ENCODE data around the gene PLA1A. TPM values are rescaled to one million over a fixed set of nuclear protein-coding genes. Genes with fewer than 3 reads are reported as not detected.

PLA1A gene
- total RNA-seq, 1 donor from 2014 or later: 5.1 TPM

DNA sequence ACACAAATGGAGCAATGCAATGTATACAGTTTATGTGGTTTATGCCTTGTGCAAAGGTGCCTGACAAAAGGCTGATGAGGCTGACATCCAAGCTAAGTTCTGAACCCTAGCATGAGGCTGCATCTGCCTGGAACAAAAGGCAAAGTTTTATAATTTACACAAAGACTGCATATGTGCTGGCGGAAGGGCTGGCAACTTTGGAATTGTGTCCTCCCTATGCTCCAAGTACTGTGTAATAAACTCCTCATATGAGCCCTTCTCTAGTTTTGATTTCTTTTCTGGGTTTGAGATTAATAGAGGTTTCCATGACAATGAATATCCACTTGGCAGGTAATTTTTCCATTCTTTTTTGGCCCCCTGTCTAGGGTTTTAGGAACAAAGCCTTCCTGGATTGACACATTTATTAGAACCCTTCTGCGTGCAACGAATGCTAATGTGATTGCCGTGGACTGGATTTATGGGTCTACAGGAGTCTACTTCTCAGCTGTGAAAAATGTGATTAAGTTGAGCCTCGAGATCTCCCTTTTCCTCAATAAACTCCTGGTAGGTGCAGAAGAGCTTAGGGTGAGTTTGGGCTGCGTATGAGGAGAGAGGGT is 10.8 kb downstream of the PLA1A start:
- no peak for DNase-seq (ENCODE audit: low read depth)

DNA sequence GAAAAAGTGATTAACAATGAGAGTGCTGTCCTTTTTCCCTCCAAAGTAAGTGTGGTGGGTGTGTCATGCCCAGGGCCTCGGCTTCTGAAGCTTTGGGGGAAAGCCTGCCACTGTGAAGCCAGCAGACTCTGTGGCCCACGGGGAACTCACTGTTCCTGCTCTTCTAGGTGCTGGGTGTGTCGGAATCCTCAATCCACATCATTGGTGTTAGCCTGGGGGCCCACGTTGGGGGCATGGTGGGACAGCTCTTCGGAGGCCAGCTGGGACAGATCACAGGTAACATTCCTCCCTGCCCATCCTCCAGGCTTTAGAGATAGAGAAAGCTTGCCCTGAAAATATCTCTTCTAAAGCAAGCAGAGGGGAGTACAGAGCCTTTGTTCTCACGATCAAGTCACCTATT is 11.6 kb downstream of the PLA1A start:
- DNase-seq (ENCODE audit: low read depth): no peak

DNA sequence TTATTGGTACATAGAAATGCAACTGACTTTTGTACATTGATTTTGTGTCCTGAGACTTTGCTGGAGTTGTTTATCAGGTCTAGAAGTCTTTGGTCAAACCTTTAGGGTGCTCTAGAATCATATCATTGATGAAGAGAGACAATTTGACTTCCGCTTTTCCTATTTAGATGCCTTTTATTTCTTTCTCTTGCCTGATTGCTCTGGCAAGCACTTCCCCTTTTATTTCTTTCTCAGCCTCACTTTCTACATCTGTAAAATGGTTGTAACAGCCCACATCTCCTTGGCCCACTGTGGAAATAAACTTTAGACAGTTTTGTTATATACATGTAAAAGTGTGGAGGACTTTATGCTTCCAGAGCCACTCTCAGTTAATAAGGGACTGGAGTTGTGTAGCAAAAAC is 14.0 kb downstream of the PLA1A start:
- no peak for DNase-seq (ENCODE audit: low read depth)

DNA sequence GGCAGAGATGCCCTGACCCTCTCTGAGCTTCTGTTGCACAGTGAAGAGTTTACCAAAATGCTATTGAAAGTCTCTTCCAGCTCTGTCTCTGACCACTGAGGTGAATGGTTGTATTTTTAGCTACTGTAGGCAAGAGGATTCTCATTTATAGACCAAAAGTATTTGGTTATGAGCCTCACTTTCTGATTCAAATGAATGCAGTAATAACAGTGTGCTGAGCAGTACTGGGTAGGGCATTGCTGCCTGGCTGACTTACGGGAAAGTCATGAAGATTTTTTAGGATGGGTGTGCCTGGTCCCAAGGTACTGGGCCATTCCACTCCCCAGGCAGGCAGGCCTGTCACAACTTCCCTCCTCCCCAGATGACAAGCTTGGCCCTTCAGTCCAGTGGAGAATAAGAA is 15.5 kb downstream of the PLA1A start:
- no peak for DNase-seq (ENCODE audit: low read depth)

DNA sequence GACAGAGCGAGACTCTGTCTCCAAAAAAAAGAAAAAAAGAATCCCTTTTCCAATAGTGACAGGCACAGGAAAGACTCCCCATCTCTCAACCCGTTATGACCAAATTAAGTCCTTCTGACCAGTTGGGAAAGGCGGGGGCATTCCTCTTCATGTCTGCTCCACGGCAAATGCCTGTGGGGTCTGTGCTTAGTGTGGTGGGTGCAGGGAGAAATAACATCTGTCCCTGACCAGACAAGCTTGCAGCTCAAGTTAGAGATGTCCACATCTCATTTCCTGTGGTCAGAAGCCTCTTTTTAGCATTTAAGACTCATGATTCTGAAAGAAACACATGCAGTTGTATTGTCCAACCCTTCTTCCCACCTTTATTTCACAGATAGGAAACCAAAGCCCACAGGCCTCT is 16.2 kb downstream of the PLA1A start:
- no peak for DNase-seq (ENCODE audit: low read depth)

DNA sequence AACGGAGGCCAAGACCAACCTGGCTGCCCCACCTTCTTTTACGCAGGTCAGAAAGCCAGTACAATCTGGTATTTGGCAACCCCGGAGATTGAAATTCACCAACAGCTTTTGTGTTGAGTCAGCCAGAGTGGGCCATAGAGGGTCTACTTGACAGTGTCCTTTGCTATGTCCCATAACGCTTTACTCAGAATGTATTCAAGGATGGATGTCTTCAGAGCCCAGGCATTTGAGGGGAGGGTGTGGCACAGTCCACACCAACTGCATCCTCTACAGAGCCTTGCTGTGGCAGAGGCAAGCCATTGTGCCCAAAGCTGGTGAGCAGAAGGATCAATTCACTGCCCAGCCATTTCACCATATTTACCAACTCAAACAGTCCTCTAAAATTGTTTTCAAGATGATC is 18.4 kb downstream of the PLA1A start:
- DNase-seq (ENCODE audit: low read depth): no peak

DNA sequence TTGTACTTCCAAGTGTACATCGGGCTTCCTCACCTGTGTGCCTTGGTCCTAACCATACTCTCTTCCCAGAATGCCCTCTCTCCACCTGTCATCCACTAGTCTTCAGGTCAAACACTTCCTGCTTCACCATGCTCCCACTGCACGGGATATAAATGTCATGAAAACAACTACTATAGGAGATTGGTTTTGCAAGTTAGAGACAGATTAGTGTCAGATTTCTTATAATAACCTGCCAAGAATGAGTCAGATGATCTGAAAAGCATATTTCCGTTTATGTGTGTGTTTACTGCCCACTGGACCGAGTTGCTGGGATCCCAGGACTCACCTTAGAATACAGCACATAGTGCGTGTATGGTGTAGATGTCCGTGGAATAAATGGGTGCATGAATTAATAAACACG is 21.4 kb downstream of the PLA1A start:
- no peak for DNase-seq (ENCODE audit: low read depth)

DNA sequence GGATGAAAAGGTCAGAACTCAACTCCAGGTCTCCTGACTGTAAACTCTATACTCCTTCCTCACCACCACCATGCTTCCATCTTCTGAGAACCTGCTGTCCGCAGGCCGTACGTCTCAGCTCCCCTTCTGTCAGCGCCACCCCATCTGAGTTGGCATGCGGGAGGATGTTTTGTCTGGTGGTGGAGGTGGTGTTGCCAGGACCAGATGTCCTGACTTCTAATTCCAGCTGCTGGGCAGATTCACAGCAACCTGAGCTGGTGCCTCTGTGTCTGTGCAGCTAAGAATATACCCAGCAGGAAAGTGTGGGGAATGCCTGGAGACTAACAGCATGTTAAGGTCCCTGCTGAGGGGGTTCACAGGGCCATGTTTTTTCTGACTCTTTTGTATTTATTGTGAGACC is 23.2 kb downstream of the PLA1A start:
- no peak for DNase-seq (ENCODE audit: low read depth)

DNA sequence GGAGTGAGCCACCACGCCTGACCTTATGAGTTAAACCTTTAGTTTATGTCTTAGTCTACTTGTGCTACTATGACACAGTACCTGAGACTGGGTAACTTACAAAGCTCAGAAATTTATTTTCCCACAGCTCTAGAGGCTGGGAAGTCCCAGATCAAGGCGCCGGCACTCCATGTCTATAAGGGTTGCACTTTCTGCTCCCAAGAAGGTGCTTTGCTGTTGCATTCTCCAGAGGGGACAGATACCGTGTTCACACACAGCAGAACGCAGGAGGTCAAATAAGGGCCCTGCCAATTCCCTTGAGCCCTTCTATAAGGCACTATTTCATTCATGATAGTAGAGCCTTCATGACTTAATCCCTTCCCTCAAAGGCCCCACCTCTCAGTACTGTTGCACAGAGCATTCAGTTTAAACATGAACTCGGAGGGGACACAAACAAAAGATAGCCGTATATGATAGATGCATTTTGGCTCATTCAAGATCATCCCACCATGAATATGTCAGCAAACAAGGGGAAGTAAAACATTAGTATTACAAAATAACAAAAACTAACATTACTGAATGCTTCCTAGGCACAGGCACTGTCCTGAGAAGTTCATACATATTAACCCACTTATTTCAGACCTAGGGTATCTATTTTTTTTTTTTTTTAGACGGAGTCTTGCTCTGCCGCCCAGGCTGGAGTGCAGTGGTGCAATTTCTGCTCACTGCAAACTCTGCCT is 26.5 kb downstream of the PLA1A start:
- DNase-seq (ENCODE audit: low read depth): no peak

DNA sequence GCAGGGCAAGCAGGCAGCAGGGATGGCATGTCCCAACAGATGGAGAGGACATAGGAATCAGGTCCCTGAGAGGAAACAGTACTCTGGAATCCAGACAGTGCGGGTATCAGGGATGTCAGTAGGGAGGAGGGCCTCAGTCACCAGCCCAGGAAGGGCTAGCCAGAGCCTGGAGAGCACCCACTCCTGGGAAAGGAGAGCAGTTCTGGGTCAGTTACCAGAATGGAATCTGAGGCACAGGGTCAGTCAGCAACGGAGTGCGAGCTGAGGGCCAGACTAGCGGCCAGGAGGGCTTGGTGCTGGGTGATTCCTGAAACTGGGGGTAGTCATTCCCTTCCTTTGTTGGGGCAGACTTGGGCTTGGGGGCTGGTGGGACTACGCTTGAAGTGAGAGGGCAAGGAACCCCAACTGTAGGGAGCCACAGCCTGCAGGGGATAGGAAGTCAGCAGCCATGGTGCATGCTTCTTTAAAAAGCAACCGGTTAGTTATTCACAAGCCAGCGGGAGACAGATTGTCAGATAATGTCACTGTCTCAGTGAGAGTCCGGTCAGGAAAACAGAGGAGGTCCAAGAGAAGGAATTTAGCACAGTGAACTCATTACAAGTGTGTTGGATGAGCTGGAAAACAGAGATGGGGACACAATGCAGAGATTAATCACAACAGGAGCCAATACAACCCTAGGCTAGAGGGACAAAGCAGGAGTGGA is 27.9 kb downstream of the PLA1A start:
- no peak for DNase-seq (ENCODE audit: low read depth)

DNA sequence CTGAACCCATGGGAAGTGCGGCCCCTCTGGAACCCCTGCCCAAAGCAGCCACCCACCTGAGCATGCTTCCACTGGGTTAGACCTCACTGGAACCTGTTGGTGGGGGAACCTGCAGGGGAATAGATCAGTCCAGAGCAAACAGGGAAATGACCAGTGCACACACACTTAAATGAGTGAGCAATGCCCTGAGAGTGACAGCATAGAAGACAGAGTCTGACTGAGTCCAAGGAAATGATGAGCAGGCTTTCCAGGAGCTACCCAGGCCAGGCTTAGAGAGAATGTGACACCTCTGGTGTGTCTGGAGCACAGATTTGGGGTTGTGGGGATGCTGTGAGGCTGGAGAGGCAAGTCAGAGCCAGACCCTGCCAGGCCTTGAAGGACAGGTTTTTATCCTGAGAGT is 28.5 kb downstream of the PLA1A start:
- DNase-seq (ENCODE audit: low read depth): no peak

DNA sequence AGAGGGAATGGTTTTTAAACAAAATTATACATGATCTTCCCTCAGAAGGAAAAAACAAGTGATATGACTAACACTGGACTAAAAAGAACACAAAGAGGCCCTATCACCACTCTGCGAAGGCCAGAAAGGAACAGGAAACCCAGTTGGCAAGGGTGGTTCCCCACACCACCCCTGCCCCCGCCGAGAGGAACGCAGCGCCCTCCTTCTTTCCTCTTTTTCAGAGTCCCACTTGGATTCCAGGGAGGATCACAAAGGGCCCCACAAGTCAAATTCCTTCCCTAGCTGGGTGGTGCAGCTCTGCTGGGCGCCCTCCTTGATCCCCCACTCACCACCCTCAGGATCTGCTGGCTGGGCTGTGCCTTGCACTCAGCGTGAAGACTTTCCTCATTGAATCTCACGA is 29.8 kb downstream of the PLA1A start:
- no peak for DNase-seq (ENCODE audit: low read depth)

DNA sequence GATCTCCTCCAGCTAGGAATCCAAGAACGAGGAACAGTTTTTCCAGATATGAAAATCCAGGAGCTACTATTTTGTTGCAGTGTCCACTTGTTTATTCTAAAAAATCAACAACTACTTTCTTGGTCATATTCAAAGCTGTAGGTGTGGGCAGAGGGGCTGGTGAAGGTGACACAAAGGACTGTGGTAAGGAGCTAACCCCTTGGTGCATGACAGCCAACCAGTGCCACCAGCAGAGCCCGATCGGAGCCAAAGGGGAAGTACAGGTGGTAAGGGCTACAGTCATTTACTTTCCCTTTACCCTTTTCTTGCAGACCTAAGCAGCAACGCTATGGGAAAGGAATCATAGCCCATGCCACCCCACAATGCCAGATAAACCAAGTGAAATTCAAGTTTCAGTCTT is 30.7 kb downstream of the PLA1A start:
- DNase-seq (ENCODE audit: low read depth): no peak

DNA sequence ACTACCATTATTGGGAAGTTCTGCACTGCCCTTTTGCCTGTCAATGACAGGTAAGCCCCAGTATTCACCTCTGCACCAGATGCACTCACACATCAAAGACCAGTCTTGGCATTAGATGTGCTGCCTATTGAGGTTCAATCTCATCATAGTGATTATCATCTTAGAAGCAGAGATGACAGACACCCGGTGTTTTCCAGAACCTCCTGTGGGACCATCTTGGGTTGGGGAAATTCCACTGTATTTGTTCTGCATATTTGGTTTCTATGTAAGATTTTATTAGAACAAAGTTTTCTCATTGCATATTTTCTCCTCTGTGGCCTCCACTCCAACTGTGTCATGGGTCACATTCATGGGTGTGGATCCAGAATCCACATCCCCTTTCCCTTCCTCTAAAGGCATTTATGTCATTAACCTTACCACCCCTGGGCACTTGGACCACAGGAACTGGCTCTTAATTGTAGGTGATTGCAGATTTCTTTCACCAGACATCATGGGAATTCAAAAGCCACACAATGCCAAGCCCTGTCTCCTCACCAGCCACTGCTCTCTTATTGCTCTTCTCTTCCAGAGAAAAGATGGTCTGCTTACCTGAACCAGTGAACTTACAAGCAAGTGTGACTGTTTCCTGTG is 31.2 kb downstream of the PLA1A start:
- no peak for DNase-seq (ENCODE audit: low read depth)

DNA sequence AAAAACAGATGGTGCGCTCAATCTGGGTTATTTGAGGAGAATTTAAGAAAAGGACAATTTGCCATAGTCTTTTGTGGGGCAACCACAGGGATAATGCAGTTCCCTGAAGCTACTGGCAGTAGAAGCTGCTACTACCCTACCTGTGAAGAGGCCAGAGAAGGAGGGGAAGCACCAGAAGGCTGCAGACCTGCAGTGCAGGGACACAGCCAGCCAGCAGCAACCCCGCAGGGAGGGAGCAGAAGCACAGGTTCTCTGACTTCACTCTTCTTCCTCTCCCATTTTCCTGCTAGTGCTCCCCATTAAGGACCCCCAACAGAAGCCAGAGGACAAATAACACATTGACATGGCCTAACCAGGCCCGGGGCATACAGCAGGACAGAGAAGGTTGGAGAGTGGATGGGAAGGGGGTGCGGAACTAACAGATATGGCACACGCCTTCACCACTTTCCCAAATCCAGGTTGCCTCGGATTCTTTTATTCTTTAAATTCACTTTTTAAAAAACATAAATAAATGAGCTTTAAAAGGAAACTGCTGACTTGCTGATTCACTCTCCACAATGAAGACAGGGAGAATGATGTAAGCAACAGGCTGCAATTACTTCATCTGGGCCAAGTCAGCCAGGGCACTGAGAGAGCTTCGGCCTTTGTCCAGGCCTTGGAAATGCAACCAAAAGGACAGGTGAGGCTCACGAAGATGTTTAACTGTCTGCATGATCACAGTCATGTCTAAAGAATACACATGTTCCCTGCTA is 32.6 kb downstream of the PLA1A start:
- peak; percentile 67 for DNase-seq (ENCODE audit: low read depth)

DNA sequence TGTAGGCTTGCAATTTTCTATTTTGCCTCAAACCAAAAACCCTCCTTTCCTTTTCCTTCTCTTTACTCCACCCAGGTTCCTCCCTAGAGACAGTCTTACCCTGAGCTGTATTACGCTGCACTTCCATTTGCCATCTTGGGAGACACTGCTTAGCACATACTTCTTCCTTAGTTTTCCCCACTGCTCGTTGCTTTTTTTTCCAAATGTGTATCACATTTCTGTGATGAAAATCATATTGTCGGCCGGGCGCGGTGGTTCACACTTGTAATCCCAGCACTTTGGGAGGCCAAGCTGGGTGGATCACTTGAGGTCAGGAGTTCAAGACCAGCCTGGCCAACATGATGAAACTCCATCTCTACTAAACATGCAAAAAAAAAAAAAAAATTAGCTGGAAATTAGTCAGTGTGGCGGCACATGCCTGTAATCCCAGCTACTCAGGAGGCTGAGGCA is 33.2 kb downstream of the PLA1A start:
- no peak for DNase-seq (ENCODE audit: low read depth)

DNA sequence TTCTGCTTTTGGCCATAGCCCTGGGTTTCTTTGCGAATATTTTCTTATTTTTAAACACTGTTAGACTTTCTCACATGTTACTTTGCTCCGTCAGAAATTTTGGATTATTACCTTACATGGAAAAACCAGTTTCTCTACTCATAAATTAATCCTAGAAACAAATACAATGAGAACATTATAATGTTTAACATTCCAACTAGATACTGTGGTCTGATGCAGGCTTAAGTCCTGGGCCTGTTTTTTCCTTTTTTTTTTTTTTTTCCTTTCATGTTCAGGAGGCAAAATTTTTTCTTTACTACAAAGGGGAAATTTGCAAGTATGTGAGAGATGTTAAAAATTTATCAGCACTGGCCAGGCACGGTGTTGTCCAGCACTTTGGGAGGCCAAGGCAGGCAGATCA is 33.8 kb downstream of the PLA1A start:
- DNase-seq (ENCODE audit: low read depth): no peak

DNA sequence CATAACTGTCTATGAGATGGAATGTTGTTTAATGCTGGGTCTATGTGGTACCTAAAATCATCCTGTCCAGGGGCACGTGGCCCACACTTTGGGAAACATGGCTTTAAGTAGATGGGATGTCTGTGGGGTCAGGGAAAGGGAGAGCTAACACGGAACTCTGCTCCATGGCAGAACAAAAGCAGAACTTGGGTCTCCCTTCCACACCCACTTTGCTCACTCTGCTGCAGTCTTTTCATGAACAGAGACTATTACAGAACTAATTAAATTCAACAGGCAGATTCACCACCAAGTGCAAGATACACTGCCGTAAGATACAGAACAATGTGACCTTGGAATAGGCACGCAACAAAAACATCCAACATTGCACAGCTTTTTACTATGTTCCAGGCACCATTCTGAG is 34.5 kb downstream of the PLA1A start:
- DNase-seq (ENCODE audit: low read depth): no peak

DNA sequence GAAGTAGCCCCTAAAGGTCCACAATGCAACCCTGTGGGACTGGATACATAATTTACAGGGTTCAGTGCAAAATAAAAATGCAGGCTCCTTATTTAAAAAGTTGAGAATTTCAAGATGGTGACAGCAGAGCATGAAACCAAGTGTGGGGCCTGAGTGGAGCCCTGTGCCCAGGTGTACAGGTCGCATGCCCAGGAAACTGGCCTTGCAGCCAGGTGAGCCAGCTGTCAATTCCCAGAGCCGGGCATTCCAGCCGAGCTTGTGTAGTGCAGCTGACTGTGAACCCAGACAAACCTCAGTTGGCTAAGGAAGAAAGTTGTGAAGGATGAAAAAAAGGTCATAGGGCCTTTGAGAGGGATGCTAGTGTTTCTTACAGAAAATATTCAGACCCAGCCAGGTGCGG is 35.1 kb downstream of the PLA1A start:
- no peak for DNase-seq (ENCODE audit: low read depth)

DNA sequence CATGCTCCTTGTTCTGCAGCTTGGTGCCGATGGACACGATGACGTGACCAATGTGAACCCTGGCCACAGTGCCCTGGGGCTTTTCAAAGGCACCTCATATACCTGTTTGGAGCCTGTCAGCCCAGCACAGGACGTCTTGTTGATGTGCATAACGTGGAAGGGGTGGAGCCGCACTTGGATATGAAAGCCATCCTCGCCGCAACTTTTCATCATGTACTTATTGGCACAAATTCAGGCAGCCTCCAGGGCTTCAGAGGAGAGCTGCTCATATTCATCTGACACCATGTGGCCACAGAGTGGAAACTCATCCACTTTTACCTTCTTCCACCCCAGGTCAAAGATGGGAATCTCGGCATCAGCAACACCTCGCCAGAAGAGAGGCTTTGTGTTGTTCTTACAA is 38.0 kb downstream of the PLA1A start:
- no peak for DNase-seq (ENCODE audit: low read depth)

DNA sequence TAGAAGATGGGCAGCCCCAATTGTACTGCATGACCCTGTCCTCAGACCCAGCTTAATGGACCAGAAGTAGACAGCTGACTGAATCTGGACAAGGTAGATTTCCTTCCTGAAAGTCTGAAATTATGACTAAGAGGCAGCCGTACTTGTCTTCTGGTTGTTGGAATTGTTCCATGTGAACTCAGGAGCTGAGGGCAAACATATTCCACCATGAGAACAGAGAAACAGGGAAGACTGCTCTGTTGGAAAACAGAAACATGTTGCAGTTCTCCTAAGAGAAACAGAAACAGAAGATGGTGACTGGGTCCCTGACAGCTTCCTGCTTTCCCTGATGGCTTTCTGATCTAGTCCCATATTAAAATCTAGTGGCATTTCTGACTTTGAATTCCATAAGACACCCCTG is 38.6 kb downstream of the PLA1A start:
- peak; percentile 87 for DNase-seq (ENCODE audit: low read depth)

All from renal cortical epithelial cell (primary cell).